Mammary epithelial cell (primary cell): Measurements from ENCODE around the gene KIAA0753.

ENCODE experiments used
- EZH2 ChIP-seq: IDR thresholded peaks from 2 replicates; pipeline ENCODE4 v1.6.1; 2012; ENCODE audit warnings: low read length, inconsistent platforms, borderline replicate concordance
- TF ChIP-seq, protein P1 (sequence below), 2 donors: IDR thresholded peaks in 1 of 2; conservative IDR thresholded peaks in 1 of 2; 2 replicates each; pipeline ENCODE4 v1.5.1; 2011 to 2012; ENCODE audit warnings: inconsistent platforms in 2 of 2, low read length in 2 of 2, mild to moderate bottlenecking in 2 of 2, control low read depth in 1 of 2, low read depth in 1 of 2; ENCODE audit not compliant: insufficient read depth in 1 of 2; ENCODE audit errors: extremely low read depth in 1 of 2

DNA sequence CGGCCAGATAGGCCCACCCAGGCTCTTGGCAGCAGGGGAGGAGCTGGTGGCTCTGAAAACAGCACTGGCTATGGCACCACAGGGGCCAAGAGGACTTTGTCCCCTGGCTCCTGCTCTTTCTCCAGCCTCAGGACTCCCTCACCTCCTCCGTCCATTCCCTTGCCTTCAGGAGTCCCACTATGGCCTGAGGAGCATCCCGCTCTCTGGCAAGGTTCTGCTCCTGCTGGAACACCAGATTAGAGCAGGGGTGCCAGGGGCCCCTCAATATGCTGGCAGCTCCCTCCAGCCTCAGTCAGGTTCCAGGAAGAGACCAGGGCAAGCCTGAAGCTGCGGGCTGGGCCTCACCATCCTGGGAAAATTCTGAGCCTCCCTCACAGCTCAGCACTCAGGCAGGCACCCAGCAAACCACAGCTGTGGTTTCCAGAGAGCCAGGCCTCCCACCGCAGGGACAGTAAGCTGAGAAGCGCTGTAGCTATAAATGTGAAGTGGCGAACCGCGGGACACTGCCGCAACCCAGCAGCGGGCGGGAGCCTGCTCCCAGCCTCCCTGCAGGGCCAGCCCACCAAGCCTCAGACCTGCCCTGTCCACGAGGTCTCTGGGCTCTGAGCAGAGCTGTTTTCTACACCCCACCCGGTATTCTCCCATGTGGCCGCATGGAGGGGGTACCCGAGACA is 36.8 kb upstream of the KIAA0753 start:
- TF ChIP-seq, protein P1, sequence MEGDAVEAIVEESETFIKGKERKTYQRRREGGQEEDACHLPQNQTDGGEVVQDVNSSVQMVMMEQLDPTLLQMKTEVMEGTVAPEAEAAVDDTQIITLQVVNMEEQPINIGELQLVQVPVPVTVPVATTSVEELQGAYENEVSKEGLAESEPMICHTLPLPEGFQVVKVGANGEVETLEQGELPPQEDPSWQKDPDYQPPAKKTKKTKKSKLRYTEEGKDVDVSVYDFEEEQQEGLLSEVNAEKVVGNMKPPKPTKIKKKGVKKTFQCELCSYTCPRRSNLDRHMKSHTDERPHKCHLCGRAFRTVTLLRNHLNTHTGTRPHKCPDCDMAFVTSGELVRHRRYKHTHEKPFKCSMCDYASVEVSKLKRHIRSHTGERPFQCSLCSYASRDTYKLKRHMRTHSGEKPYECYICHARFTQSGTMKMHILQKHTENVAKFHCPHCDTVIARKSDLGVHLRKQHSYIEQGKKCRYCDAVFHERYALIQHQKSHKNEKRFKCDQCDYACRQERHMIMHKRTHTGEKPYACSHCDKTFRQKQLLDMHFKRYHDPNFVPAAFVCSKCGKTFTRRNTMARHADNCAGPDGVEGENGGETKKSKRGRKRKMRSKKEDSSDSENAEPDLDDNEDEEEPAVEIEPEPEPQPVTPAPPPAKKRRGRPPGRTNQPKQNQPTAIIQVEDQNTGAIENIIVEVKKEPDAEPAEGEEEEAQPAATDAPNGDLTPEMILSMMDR (conservative IDR thresholded peaks at IDR 0.05 in 1 of 2, IDR thresholded peaks at IDR 0.05 in 1 of 2; ENCODE audit: extremely low read depth in 1 of 2, insufficient read depth in 1 of 2, low read depth in 1 of 2, low read length in 2 of 2), result no peak
- TF ChIP-seq EZH2, result no peak
